Esophagus muscularis mucosa (tissue), 4 donors: ENCODE results near the gene EIF3F.

Experiments
- CTCF ChIP-seq, 3 experiments: fragments of 200-600 bp in 2 of 3; fragments of 450-650 bp in 1 of 3; sonication (generic) in 2 of 3; IDR thresholded peaks; one replicate each; pipeline ENCODE4 v1.5.1; 2017 to 2019; ENCODE audit warnings: antibody characterized with exemption in 3 of 3, mild to moderate bottlenecking in 2 of 3, moderate library complexity in 1 of 3
- EP300 ChIP-seq: sonication (generic); formaldehyde crosslinking; IDR thresholded peaks from one replicate; pipeline ENCODE4 v1.6.1; 2017; ENCODE audit warnings: antibody characterized with exemption
- POLR2A ChIP-seq: fragments of 450-650 bp; IDR thresholded peaks from one replicate; pipeline ENCODE4 v1.6.1; 2017; ENCODE audit warnings: antibody characterized with exemption, moderate library complexity, mild to moderate bottlenecking, low read depth

GRCh38 chr11:8030526-8031247 is 43.5 kb downstream of the EIF3F start:
- TF ChIP-seq CTCF (IDR thresholded peaks at IDR 0.05): no peak
- no peak for TF ChIP-seq POLR2A
- TF ChIP-seq EP300: no peak
